ENCODE data around the gene SNAPIN.

DNA sequence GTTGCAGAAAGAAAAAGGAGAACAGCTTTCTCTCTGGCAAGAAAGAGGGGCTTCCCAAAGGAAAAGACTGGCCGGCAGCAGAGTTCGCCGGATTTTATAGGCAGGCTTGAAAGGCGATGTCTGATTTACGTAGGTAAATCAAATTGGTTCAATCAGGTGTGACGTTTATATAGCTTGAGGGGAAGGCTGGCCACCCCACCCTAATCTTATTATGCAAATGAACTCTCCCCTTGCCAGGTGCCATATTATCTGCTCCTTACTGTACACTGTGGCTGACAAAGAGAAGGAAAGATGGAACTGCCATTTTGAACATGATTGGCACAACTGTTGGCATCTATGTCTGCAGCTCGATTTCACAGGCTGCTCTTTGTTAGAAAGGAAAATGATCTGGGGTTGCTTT, 52.5 kb downstream of the SNAPIN start:
- no peak for TF ChIP-seq POLR2A (IDR thresholded peaks at IDR 0.05)
- TF ChIP-seq, protein P1, sequence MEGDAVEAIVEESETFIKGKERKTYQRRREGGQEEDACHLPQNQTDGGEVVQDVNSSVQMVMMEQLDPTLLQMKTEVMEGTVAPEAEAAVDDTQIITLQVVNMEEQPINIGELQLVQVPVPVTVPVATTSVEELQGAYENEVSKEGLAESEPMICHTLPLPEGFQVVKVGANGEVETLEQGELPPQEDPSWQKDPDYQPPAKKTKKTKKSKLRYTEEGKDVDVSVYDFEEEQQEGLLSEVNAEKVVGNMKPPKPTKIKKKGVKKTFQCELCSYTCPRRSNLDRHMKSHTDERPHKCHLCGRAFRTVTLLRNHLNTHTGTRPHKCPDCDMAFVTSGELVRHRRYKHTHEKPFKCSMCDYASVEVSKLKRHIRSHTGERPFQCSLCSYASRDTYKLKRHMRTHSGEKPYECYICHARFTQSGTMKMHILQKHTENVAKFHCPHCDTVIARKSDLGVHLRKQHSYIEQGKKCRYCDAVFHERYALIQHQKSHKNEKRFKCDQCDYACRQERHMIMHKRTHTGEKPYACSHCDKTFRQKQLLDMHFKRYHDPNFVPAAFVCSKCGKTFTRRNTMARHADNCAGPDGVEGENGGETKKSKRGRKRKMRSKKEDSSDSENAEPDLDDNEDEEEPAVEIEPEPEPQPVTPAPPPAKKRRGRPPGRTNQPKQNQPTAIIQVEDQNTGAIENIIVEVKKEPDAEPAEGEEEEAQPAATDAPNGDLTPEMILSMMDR (IDR thresholded peaks at IDR 0.05) = no peak
